GM21360 (cell line): ENCODE measurements around the gene DAAM1.
A peak's percentile ranks its signal among the peaks of the same experiment; 100 is the strongest.

ENCODE experiments used
- ATAC-seq: cut with Tn5 transposase; IDR thresholded peaks from one replicate; pipeline ENCODE4 v1.9.1; 2021; ENCODE audit warnings: mild to moderate bottlenecking, moderate library complexity; ENCODE audit not compliant: unreplicated experiment

Gene DAAM1

GRCh38 chr14:59336098-59336497 lies 147.6 kb downstream of the DAAM1 start:
- no peak for ATAC-seq

GRCh38 chr14:59336706-59337105 lies 148.2 kb downstream of the DAAM1 start:
- ATAC-seq: no peak

GRCh38 chr14:59337141-59337611 lies 148.7 kb downstream of the DAAM1 start:
- ATAC-seq: no peak

- no peak for ATAC-seq
Measured at GRCh38 chr14:59338761-59339160, 150.3 kb downstream of the DAAM1 start.

- ATAC-seq: no peak
Measured at GRCh38 chr14:59339524-59340330, 151.3 kb downstream of the DAAM1 start.

GRCh38 chr14:59341858-59342477 lies 153.5 kb downstream of the DAAM1 start:
- no peak for ATAC-seq

GRCh38 chr14:59342516-59343484 lies 154.3 kb downstream of the DAAM1 start:
- ATAC-seq: no peak

- no peak for ATAC-seq
Measured at GRCh38 chr14:59343585-59343984, 155.1 kb downstream of the DAAM1 start.

- ATAC-seq: no peak
Measured at GRCh38 chr14:59344016-59344415, 155.5 kb downstream of the DAAM1 start.

- no peak for ATAC-seq
Measured at GRCh38 chr14:59344691-59345455, 156.4 kb downstream of the DAAM1 start.

GRCh38 chr14:59346329-59346728 lies 157.9 kb downstream of the DAAM1 start:
- no peak for ATAC-seq

GRCh38 chr14:59346796-59347510 lies 158.5 kb downstream of the DAAM1 start:
- ATAC-seq: no peak

GRCh38 chr14:59347511-59347900 lies 159.0 kb downstream of the DAAM1 start:
- ATAC-seq: no peak

GRCh38 chr14:59347915-59348314 lies 159.4 kb downstream of the DAAM1 start:
- ATAC-seq: no peak

- no peak for ATAC-seq
Measured at GRCh38 chr14:59349258-59349701, 160.8 kb downstream of the DAAM1 start.

GRCh38 chr14:59352961-59353360 lies 164.5 kb downstream of the DAAM1 start:
- no peak for ATAC-seq

- no peak for ATAC-seq
Measured at GRCh38 chr14:59354666-59355065, 166.2 kb downstream of the DAAM1 start.

- ATAC-seq: no peak
Measured at GRCh38 chr14:59355091-59355490, 166.6 kb downstream of the DAAM1 start.

GRCh38 chr14:59356312-59356711 lies 167.8 kb downstream of the DAAM1 start:
- no peak for ATAC-seq

- ATAC-seq: peak; percentile 67
Measured at GRCh38 chr14:59356767-59357166, 168.3 kb downstream of the DAAM1 start.
